IPS DF 6.9 (cell line): Measurements from ENCODE around the gene ZNF567.
A peak's percentile ranks its signal among the peaks of the same experiment; 100 is the strongest.
"Not testable (repeated sequence)": the region's sequence is repeated elsewhere in the genome, so short reads cannot be mapped to it uniquely, and the experiment has no call there.

ENCODE experiments used
- DNase-seq: peaks from one replicate; pipeline ENCODE4 v3.0.0-alpha.2; 2013; ENCODE audit warnings: low read depth, low spot score
- H3K27ac ChIP-seq: one replicate; pipeline ENCODE4 v1.5.1; 2013; ENCODE audit warnings: low read length, control low read depth
- H3K27me3 ChIP-seq: 2 replicates; pipeline ENCODE4 v1.6.1; 2013; ENCODE audit warnings: mild to moderate bottlenecking, low read length; ENCODE audit not compliant: control insufficient read depth, insufficient read depth
- H3K36me3 ChIP-seq: 2 replicates; pipeline ENCODE4 v1.6.1; 2013; ENCODE audit warnings: low read length; ENCODE audit not compliant: control insufficient read depth, insufficient read depth
- H3K4me1 ChIP-seq: 2 replicates; pipeline ENCODE4 v1.6.1; 2013; ENCODE audit warnings: low read length; ENCODE audit not compliant: control insufficient read depth, insufficient read depth
- H3K4me3 ChIP-seq: 2 replicates; pipeline ENCODE4 v1.5.1; 2013; ENCODE audit warnings: mild to moderate bottlenecking, low read length
- H3K9me3 ChIP-seq: 2 replicates; pipeline ENCODE4 v1.6.1; 2013; ENCODE audit warnings: low read length, inconsistent platforms; ENCODE audit not compliant: control insufficient read depth, insufficient read depth
- WGBS: extraction: QIAGEN DNeasy Blood & Tissue Kit; methylation state at CpG from one replicate; pipeline ENCODE4 v1.1.7; 2013; ENCODE audit warnings: mixed read lengths, missing lambda C conversion rate; ENCODE audit not compliant: insufficient read length, insufficient coverage; 5-methylcytosine and 5-hydroxymethylcytosine counted together

The ZNF567 gene

GRCh38 chr19:36686365-36687213 lies 823 bp upstream of the ZNF567 start:
- Histone ChIP-seq H3K27me3 (no peaks in the 10 kb centered on the region), H3K36me3 (peaks cover 3% of the 10 kb centered on the region), H3K27ac (no peak overlapping the region), H3K4me3 (peak overlapping the region; percentile 54), H3K4me1 (no peaks in the 10 kb centered on the region), H3K9me3 (no peaks in the 10 kb centered on the region)
- DNase-seq, result no peak
- no CpG with 5 or more reads among the region's 20 CpGs for WGBS

DNA sequence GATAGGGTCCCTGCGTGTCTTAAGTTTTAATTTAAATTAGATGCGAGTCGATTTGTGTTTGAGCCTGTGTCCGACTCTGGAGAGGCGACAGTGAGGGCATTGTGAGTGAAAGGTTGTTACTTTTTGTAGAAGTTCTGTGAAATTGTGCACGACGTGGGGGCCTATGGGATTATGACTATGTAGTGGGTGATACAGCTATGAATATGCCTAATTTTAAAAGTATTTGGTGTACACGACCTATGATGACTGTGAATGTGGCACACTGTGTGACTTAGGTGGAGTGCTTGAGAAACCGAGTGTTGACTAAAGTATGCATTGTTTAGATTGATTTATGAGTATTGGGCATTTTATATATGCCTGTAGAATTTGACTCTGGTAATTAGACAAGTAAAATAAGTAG lies 646 bp downstream of the ZNF567 start:
- H3K27me3 ChIP-seq, result no peaks in the 10 kb centered on the region
- peaks cover 6% of the 10 kb centered on the region for H3K36me3 ChIP-seq
- no peaks in the 10 kb centered on the region for H3K4me1 ChIP-seq
- no peak for DNase-seq
- H3K27ac ChIP-seq, result no peak overlapping the region
- peak overlapping the region; percentile 54 for H3K4me3 ChIP-seq
- no peaks in the 10 kb centered on the region for H3K9me3 ChIP-seq
- 100% methylated on average over 1 of the region's 9 CpGs for WGBS

GRCh38 chr19:36707134-36707533 lies 19.7 kb downstream of the ZNF567 start:
- Histone ChIP-seq H3K27me3 (no peaks in the 10 kb centered on the region), H3K9me3 (peaks cover 2% of the 10 kb centered on the region), H3K36me3 (no peaks in the 10 kb centered on the region), H3K4me1 (no peaks in the 10 kb centered on the region), H3K27ac (no peak overlapping the region), H3K4me3 (no peak overlapping the region)
- WGBS, result no CpG with 5 or more reads among the region's 2 CpGs
- DNase-seq, result no peak

DNA sequence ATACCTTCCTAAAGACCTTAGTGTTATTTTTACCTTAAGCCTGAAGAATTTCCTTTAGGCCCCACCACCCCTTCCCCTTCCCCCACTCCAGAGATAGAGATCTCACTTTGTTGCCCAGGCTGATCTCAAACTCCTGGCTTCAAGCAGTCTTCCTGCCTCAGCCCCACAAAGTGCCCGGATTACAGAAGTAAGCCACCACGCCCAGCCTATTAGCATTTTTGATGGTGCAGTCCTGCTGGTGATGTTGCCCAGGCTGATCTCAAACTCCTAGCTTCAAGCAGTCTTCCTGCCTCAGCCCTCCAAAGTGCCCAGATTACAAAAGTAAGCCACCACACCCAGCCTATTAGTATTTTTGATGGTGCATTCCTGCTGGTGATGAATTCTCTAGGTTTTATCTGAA lies 22.0 kb downstream of the ZNF567 start:
- WGBS, result no CpG with 5 or more reads among the region's 2 CpGs
- Histone ChIP-seq H3K36me3 (peaks cover 14% of the 10 kb centered on the region; the same call in 1 of the 2 replicates), H3K9me3 (peaks cover 6% of the 10 kb centered on the region)

DNA sequence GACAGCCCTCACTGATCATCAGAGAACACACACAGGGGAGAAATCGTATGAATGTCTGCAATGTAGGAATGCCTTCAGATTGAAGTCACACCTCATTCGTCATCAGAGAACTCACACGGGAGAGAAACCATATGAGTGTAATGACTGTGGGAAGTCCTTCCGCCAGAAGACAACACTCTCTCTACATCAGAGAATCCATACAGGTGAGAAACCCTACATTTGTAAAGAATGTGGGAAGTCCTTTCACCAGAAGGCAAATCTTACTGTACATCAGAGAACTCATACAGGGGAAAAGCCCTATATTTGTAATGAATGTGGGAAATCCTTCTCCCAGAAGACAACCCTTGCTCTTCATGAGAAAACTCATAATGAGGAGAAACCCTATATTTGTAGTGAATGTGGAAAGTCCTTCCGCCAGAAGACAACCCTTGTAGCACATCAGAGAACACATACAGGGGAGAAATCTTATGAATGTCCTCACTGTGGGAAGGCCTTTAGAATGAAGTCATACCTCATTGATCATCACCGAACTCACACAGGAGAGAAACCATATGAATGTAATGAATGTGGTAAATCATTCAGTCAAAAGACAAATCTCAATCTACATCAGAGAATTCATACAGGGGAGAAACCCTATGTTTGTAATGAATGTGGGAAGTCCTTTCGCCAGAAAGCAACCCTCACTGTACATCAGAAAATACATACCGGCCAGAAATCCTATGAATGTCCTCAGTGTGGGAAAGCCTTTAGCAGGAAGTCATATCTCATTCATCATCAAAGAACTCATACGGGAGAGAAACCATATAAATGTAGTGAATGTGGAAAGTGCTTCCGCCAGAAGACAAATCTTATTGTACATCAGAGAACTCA lies 32.5 kb downstream of the ZNF567 start:
- WGBS, result no CpG with 5 or more reads among the region's 10 CpGs
- Histone ChIP-seq H3K27ac (no peak overlapping the region), H3K36me3 (peaks cover 19% of the 10 kb centered on the region; the same call in 1 of the 2 replicates), H3K4me1 (no peaks in the 10 kb centered on the region), H3K27me3 (no peaks in the 10 kb centered on the region), H3K4me3 (no peak overlapping the region), H3K9me3 (peaks cover 9% of the 10 kb centered on the region)
- no peak for DNase-seq

More for the DNA sequence above, 22.0 kb downstream of the ZNF567 start:
- Histone ChIP-seq H3K27ac (no peak overlapping the region), H3K4me1 (no peaks in the 10 kb centered on the region), H3K27me3 (no peaks in the 10 kb centered on the region), H3K4me3 (no peak overlapping the region)
- DNase-seq, result no peak

- H3K4me1 ChIP-seq, H3K27ac ChIP-seq, DNase-seq, H3K9me3 ChIP-seq, H3K27me3 ChIP-seq, H3K4me3 ChIP-seq, H3K36me3 ChIP-seq: not testable (repeated sequence)
- no CpG with 5 or more reads among the region's 9 CpGs for WGBS
Measured at GRCh38 chr19:36736166-36736565, 48.8 kb downstream of the ZNF567 start.

- Histone ChIP-seq H3K4me3 (no peak overlapping the region), H3K27ac (no peak overlapping the region), H3K4me1 (no peaks in the 10 kb centered on the region), H3K36me3 (peaks cover 43% of the 10 kb centered on the region), H3K27me3 (no peaks in the 10 kb centered on the region), H3K9me3 (peaks cover 29% of the 10 kb centered on the region)
- no peak for DNase-seq
- no CpG with 5 or more reads among the region's 4 CpGs for WGBS
Measured at GRCh38 chr19:36745870-36746269, 58.5 kb downstream of the ZNF567 start.

DNA sequence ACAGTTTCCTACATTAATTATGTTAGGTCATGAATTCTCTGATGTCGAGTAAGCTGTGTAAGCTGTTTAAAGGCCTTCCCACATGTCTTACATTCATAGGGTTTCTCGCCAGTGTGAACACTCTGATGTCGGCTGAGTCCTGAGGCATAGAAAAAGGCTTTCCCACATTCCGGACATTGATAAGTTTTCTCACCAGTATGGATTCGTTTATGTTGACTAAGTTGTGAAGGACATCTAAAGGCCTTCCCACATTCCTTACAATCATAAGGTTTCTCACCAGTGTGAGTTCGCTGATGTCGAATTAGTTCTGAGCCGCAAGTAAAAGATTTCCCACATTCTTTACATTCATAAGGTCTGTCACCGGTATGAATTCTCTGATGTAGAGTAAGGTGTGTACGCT lies 60.3 kb downstream of the ZNF567 start:
- WGBS, result no CpG with 5 or more reads among the region's 10 CpGs
- DNase-seq, result no peak
- Histone ChIP-seq H3K27me3 (no peaks in the 10 kb centered on the region), H3K9me3 (peaks cover 31% of the 10 kb centered on the region), H3K27ac (no peak overlapping the region), H3K4me1 (no peaks in the 10 kb centered on the region), H3K36me3 (peaks cover 50% of the 10 kb centered on the region), H3K4me3 (no peak overlapping the region)

DNA sequence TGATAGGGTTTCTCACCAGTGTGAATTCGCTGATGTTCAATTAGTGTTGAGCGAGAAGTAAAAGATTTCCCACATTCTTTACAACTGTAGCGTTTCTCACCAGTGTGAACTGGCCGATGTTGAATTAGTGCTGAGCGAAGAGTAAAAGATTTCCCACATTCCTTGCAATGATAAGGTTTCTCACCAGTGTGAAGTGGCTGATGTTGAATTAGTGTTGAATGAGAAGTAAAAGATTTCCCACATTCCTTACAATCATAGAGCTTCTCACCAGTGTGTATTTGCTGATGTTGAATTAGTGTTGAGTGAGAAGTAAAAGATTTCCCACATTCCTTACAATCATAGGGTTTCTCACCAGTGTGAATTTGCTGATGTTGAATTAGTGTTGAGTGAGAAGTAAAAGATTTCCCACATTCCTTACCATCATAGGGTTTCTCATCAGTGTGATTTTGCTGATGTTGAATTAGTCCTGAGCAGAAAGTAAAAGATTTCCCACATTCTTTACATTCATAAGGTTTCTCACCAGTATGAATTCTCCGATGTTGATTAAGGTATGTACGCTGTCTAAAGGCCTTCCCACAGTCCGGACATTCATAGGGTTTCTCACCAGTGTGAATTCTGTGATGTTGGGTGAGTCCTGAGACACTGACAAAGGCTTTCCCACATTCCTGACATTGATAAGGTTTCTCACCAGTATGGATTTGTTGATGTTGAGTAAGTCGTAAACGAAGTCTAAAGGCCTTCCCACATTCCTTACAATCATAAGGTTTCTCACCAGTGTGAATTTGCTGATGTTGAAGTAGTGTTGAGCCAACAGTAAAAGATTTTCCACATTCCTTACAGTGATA lies 61.2 kb downstream of the ZNF567 start:
- H3K4me3 ChIP-seq, result no peak overlapping the region
- H3K4me1 ChIP-seq, result no peaks in the 10 kb centered on the region
- no peak for DNase-seq
- H3K27ac ChIP-seq, result no peak overlapping the region
- peaks cover 58% of the 10 kb centered on the region for H3K36me3 ChIP-seq
- no peaks in the 10 kb centered on the region for H3K27me3 ChIP-seq
- H3K9me3 ChIP-seq, result peaks cover 31% of the 10 kb centered on the region
- whole genome bisulfite sequencing, result no CpG with 5 or more reads among the region's 10 CpGs

GRCh38 chr19:36749613-36750012 lies 62.2 kb downstream of the ZNF567 start:
- DNase-seq, H3K27ac ChIP-seq, H3K27me3 ChIP-seq, H3K4me1 ChIP-seq, H3K4me3 ChIP-seq: not testable (repeated sequence)
- peaks cover 59% of the 10 kb centered on the region for H3K36me3 ChIP-seq
- WGBS, result no CpG with 5 or more reads among the region's 8 CpGs
- peaks cover 31% of the 10 kb centered on the region for H3K9me3 ChIP-seq
